DND-41 (cell line): Measurements from ENCODE around the gene HNRNPD.

Experiments
- CTCF ChIP-seq: IDR thresholded peaks from 2 replicates; pipeline ENCODE4 v1.5.1; 2012; ENCODE audit warnings: borderline replicate concordance, low read length, moderate library complexity, mild to moderate bottlenecking; ENCODE audit not compliant: poor library complexity, severe bottlenecking; ENCODE audit errors: extremely low read depth
- EZH2 ChIP-seq: IDR thresholded peaks from 3 replicates; pipeline ENCODE4 v1.6.1; 2012; ENCODE audit warnings: borderline replicate concordance, low read depth, mild to moderate bottlenecking, moderate library complexity, low read length, inconsistent platforms; ENCODE audit not compliant: severe bottlenecking

GRCh38 chr4:82415922-82416365 is 42.2 kb upstream of the HNRNPD start:
- TF ChIP-seq CTCF = no peak
- no peak for TF ChIP-seq EZH2
